Measurements from ENCODE around the gene RFXAP.

GRCh38 chr13:36804588-36804987 is 14.4 kb upstream of the RFXAP start:
- no peak for TF ChIP-seq CTCF (conservative IDR thresholded peaks at IDR 0.05; ENCODE audit: low read length)
- TF ChIP-seq EZH2phosphoT487 (IDR thresholded peaks at IDR 0.05; ENCODE audit: borderline replicate concordance, low read depth, low read length) = no peak
